Osteoblast (primary cell): ENCODE results near the gene RPGRIP1L. TPM values are rescaled to one million over a fixed set of nuclear protein-coding genes. Genes with fewer than 3 reads are reported as not detected.

Experiments
- DNase-seq: peaks from one replicate; pipeline ENCODE4 v3.0.0; 2011; ENCODE audit warnings: low spot score, mixed read lengths; ENCODE audit not compliant: insufficient read length; ENCODE audit errors: missing footprints
- H2AFZ ChIP-seq: 2 replicates; pipeline ENCODE4 v1.6.0; 2011; ENCODE audit warnings: mild to moderate bottlenecking, low read length
- H3K27ac ChIP-seq: 2 replicates; pipeline ENCODE4 v1.5.1; 2011; ENCODE audit warnings: mild to moderate bottlenecking, low read depth, low read length, moderate library complexity
- H3K27me3 ChIP-seq: 2 replicates; pipeline ENCODE4 v1.6.0; 2012; ENCODE audit warnings: mild to moderate bottlenecking, control low read depth, inconsistent platforms, low read length, moderate library complexity; ENCODE audit not compliant: insufficient read depth
- H3K36me3 ChIP-seq: 2 replicates; pipeline ENCODE4 v1.5.1; 2011; ENCODE audit warnings: mild to moderate bottlenecking, low read length, control low read depth, moderate library complexity; ENCODE audit not compliant: insufficient read depth
- H3K4me1 ChIP-seq: 2 replicates; pipeline ENCODE4 v1.5.1; 2011; ENCODE audit warnings: mild to moderate bottlenecking, low read length, control low read depth, moderate library complexity; ENCODE audit not compliant: insufficient read depth
- H3K4me2 ChIP-seq: 2 replicates; pipeline ENCODE4 v1.6.0; 2011; ENCODE audit warnings: mild to moderate bottlenecking, low read length; ENCODE audit not compliant: insufficient read depth
- H3K4me3 ChIP-seq: fragments of 200-600 bp; sonication (generic); 3 replicates; pipeline ENCODE4 v1.5.1; 2012; ENCODE audit warnings: mild to moderate bottlenecking, low read length, inconsistent platforms; ENCODE audit not compliant: insufficient read depth
- H3K79me2 ChIP-seq: 2 replicates; pipeline ENCODE4 v1.6.0; 2012; ENCODE audit warnings: mild to moderate bottlenecking, low read length, control low read depth, inconsistent platforms; ENCODE audit not compliant: insufficient read depth
- H3K9me3 ChIP-seq: 2 replicates; pipeline ENCODE4 v1.5.1; 2011; ENCODE audit warnings: low read depth, low read length, control low read depth
- H4K20me1 ChIP-seq: 2 replicates; pipeline ENCODE4 v1.6.0; 2012; ENCODE audit warnings: mild to moderate bottlenecking, low read length, control low read depth; ENCODE audit not compliant: insufficient read depth
- total RNA-seq: library from RNA; depleted of rRNA; stranded (reverse); fragments of >200 nt; gene quantifications from 2 replicates; pipeline ENCODE4 v1.2.3, GENCODE V29; 2012
- TF ChIP-seq, protein P1 (sequence below): IDR thresholded peaks from 2 replicates; pipeline ENCODE4 v1.5.1; 2011; ENCODE audit warnings: mild to moderate bottlenecking, low read depth, low read length, moderate library complexity; ENCODE audit errors: extremely low read depth

The RPGRIP1L gene
- total RNA-seq, 1 donor = 14.1 TPM

DNA sequence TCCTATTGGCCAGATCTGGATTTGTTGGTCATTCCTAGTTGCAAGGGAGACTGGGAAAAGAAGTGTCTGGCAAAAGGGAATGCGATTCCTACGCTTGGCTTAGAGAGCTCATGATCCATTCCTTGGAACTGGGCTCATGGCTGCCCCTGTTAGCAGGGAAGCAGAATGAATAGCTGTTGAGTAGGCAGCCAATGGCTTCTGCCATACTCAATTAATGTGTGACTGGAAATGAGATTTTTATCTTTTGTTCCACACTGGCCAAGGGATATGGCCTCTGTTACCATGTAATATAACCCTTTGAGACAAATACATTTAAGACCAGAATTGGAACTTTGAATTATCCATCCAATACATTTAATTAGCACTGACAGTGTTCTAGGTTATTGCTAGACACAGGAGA is 31.2 kb upstream of the RPGRIP1L start:
- Histone ChIP-seq H2AFZ (no peak overlapping the region), H3K4me2 (no peak overlapping the region), H3K27ac (no peak overlapping the region), H3K9me3 (no peaks in the 10 kb centered on the region), H3K27me3 (no peaks in the 10 kb centered on the region), H3K36me3 (no peaks in the 10 kb centered on the region), H4K20me1 (peaks cover 19% of the 10 kb centered on the region), H3K4me1 (no peaks in the 10 kb centered on the region), H3K79me2 (peaks cover 69% of the 10 kb centered on the region), H3K4me3 (no peak overlapping the region)
- TF ChIP-seq, protein P1, sequence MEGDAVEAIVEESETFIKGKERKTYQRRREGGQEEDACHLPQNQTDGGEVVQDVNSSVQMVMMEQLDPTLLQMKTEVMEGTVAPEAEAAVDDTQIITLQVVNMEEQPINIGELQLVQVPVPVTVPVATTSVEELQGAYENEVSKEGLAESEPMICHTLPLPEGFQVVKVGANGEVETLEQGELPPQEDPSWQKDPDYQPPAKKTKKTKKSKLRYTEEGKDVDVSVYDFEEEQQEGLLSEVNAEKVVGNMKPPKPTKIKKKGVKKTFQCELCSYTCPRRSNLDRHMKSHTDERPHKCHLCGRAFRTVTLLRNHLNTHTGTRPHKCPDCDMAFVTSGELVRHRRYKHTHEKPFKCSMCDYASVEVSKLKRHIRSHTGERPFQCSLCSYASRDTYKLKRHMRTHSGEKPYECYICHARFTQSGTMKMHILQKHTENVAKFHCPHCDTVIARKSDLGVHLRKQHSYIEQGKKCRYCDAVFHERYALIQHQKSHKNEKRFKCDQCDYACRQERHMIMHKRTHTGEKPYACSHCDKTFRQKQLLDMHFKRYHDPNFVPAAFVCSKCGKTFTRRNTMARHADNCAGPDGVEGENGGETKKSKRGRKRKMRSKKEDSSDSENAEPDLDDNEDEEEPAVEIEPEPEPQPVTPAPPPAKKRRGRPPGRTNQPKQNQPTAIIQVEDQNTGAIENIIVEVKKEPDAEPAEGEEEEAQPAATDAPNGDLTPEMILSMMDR = no peak
- no peak for DNase-seq

DNA sequence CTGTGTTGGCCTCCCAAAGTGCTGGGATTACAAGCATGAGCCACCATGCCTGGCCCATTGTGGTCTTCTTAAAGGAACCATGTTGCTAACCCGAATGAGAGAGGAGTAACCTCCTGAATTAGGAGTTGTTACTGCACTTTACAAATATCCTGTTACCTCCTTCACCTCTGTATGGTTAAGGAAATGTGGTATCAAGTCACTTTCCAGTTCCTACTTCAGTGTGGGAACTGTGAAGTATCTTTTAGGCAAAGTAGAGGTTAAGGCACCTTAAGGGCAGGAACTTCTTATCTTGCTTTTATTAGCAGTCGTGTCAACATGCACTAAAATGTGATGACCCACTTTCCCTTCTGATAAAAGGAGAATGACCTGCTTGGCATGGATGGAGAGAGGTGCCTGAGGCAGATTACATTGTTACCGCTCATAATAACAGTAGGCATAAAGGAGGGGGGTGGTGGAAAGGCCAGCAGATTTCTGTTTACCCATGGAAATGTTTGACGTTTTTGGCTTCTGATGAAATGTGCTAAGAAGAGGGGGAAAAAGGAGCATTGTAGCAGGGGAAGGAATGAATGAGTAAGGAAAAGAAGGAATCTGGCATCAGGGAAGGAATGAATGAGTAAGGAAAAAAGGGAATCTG is 28.8 kb upstream of the RPGRIP1L start:
- DNase-seq = peak; percentile 72
- no peaks in the 10 kb centered on the region for H3K9me3 ChIP-seq
- H3K4me1 ChIP-seq = no peaks in the 10 kb centered on the region
- no peaks in the 10 kb centered on the region for H3K27me3 ChIP-seq
- TF ChIP-seq, protein P1 = no peak
- no peak overlapping the region for H3K4me2 ChIP-seq
- H3K27ac ChIP-seq = no peak overlapping the region
- peaks cover 21% of the 10 kb centered on the region for H4K20me1 ChIP-seq
- no peak overlapping the region for H2AFZ ChIP-seq
- peaks cover 78% of the 10 kb centered on the region for H3K79me2 ChIP-seq
- no peak overlapping the region for H3K4me3 ChIP-seq
- H3K36me3 ChIP-seq = no peaks in the 10 kb centered on the region

DNA sequence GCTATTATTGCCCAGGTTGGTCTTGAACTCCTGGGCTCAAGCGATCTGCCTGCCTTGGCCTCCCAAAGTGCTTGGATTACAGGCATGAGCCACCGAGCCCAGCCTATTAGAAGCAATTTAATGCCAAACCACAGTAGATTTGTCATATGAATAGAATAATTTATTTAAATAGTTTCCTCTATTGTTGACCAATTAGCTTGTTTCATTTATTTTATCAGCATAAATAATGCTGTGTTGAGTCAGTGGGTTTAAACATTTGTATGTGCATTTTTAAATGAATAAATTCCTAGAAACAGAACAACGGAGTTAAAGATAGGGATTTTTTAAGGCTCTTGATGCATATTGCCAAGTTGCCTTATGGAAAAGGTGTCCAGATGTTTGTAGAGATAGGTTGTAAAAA is 27.0 kb upstream of the RPGRIP1L start:
- TF ChIP-seq, protein P1 = no peak
- DNase-seq = no peak
- H3K79me2 ChIP-seq = peaks cover 79% of the 10 kb centered on the region
- H3K4me2 ChIP-seq = no peak overlapping the region
- H3K27ac ChIP-seq = no peak overlapping the region
- H3K36me3 ChIP-seq = no peaks in the 10 kb centered on the region
- H3K27me3 ChIP-seq = no peaks in the 10 kb centered on the region
- H3K4me3 ChIP-seq = no peak overlapping the region
- no peak overlapping the region for H2AFZ ChIP-seq
- peaks cover 4% of the 10 kb centered on the region for H3K4me1 ChIP-seq
- H3K9me3 ChIP-seq = no peaks in the 10 kb centered on the region
- H4K20me1 ChIP-seq = peaks cover 28% of the 10 kb centered on the region

DNA sequence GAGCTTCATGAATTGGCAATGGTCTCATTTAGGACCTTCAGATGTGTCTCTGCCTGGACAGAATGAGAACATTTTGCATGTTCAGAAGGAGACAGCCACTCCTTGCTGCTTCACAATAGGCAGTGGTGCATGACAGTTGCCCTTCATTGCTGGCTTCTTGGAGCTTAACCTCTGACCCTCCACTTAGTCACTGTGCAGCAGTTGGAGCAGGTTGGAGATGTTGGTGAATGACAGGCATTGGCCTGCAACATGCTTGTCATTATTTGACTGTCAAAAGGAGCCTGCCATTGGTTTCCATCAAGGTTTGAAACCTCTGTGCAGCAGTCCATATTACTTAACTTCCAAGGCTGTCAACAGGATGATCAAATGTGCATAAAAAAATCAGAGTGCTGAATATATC is 23.0 kb upstream of the RPGRIP1L start:
- no peak overlapping the region for H3K4me2 ChIP-seq
- peaks cover 80% of the 10 kb centered on the region for H3K79me2 ChIP-seq
- peaks cover 35% of the 10 kb centered on the region for H4K20me1 ChIP-seq

More for the DNA sequence above, 23.0 kb upstream of the RPGRIP1L start:
- DNase-seq = no peak
- Histone ChIP-seq H3K4me1 (peaks cover 4% of the 10 kb centered on the region), H3K36me3 (no peaks in the 10 kb centered on the region), H3K27ac (no peak overlapping the region), H3K27me3 (no peaks in the 10 kb centered on the region), H3K4me3 (no peak overlapping the region), H2AFZ (no peak overlapping the region), H3K9me3 (no peaks in the 10 kb centered on the region)
- TF ChIP-seq, protein P1 = no peak
